ENCODE measurements around the gene HSPA1B.
"Not testable (repeated sequence)": the region's sequence is repeated elsewhere in the genome, so short reads cannot be mapped to it uniquely, and the experiment has no call there.

DNA sequence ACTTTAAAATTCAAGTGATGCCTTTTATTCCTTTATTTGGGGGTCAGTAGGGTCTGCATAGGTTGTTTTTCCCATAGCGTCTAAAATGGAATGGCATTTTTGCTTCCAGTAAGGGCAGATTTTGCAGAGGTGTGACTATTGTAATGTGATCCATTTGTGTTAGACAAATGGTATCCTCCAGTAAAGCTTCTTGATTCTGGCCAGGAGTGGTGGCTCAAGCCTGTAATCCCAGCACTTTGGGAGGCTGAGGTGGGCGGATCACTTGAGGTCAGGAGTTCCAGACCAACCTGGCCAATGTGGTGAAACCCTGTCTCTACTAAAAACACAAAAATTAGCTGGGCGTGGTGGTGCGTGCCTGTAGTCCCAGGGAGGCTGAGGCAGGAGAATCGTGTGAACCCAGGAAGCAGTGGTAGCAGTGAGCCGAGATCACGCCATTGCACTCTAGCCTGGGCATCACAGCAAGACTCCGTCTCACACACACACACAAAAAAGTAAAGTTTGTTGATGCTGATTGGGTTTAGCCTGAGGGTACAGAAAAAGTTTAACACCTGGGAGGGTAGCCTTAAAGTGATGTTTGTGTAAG is 9.5 kb upstream of the HSPA1B start:
- TF ChIP-seq CTCF (IDR thresholded peaks at IDR 0.05); ZFX (IDR thresholded peaks at IDR 0.05; ENCODE audit: borderline replicate concordance): not testable (repeated sequence)

All from 22Rv1 (cell line).